ENCODE data around the gene OCLN.

DNA sequence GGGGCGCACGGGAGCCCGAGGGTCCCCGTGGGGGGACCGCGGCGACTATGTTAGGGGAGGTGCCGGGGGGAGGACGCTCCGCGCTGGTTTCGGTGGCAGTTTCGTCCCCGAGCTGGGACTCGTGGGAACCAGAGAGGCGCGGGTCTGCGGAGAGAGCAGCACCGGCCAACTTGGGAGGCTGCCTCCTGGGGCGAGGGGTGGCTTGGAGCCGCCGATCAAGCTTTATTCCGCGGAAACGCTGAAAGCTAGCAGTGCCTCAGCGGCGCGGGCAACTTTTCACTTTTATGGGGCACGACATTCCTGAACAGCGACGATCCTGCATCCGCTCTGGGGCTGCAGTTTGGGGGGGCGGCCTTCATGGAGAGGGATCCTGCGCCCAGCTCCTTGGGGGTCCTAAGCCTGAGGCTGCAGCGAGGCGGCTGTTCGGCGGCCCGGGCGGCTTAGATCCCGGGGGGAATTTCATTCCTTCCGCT lies 369 bp downstream of the OCLN start:
- TF ChIP-seq POLR2A (IDR thresholded peaks at IDR 0.05) = peak in 1 of 4 donors; percentile 40
- TF ChIP-seq, protein P1, sequence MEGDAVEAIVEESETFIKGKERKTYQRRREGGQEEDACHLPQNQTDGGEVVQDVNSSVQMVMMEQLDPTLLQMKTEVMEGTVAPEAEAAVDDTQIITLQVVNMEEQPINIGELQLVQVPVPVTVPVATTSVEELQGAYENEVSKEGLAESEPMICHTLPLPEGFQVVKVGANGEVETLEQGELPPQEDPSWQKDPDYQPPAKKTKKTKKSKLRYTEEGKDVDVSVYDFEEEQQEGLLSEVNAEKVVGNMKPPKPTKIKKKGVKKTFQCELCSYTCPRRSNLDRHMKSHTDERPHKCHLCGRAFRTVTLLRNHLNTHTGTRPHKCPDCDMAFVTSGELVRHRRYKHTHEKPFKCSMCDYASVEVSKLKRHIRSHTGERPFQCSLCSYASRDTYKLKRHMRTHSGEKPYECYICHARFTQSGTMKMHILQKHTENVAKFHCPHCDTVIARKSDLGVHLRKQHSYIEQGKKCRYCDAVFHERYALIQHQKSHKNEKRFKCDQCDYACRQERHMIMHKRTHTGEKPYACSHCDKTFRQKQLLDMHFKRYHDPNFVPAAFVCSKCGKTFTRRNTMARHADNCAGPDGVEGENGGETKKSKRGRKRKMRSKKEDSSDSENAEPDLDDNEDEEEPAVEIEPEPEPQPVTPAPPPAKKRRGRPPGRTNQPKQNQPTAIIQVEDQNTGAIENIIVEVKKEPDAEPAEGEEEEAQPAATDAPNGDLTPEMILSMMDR (IDR thresholded peaks at IDR 0.05) = no peak
